Measurements from ENCODE around the gene ZKSCAN2.
A peak's percentile ranks its signal among the peaks of the same experiment; 100 is the strongest.

The ZKSCAN2 gene

DNA sequence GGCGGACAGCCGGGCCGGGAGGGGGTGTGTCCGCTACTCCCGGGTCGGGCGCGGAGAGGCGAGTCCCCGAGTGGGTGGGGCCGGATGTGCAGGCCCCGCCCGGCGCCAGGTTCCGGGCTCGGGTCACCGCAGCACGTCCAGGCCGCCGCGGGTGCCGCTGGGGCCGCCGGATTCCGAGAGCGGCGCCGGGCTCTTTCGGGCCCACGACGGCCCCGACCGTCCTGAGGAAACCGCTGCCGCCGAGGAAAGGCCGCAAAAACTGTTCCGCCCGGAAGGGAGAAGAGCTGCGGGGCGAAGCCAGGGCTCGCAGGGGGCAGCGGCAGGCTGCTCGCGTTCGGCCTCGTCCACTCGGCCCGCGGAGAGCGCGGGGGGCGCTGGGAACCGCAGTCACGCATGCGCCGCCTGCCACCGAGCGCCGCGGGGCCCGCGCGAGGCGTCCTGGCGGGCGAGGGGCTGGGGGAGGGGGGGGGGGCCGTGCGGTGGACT, at the start of gene ZKSCAN2:
Gene ZKSCAN2 (minus strand): TSS at position 376 of the 486 bp plus-strand sequence. CDS start 718 bp downstream, outside the sequence.
- DNase-seq (ENCODE audit: low read depth) = peak; percentile 89
- peak within 1 kb of the TSS; percentile 82 for H3K4me3 ChIP-seq (replicated peaks; ENCODE audit: low read depth, low read length)
- TF ChIP-seq, protein P1, sequence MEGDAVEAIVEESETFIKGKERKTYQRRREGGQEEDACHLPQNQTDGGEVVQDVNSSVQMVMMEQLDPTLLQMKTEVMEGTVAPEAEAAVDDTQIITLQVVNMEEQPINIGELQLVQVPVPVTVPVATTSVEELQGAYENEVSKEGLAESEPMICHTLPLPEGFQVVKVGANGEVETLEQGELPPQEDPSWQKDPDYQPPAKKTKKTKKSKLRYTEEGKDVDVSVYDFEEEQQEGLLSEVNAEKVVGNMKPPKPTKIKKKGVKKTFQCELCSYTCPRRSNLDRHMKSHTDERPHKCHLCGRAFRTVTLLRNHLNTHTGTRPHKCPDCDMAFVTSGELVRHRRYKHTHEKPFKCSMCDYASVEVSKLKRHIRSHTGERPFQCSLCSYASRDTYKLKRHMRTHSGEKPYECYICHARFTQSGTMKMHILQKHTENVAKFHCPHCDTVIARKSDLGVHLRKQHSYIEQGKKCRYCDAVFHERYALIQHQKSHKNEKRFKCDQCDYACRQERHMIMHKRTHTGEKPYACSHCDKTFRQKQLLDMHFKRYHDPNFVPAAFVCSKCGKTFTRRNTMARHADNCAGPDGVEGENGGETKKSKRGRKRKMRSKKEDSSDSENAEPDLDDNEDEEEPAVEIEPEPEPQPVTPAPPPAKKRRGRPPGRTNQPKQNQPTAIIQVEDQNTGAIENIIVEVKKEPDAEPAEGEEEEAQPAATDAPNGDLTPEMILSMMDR (IDR thresholded peaks at IDR 0.05; ENCODE audit: low read length, missing control alignments) = no peak

GRCh38 chr16:25299792-25300590, 42.3 kb upstream of the ZKSCAN2 start:
- H3K4me3 ChIP-seq (replicated peaks; ENCODE audit: low read depth, low read length) = no peak overlapping the region
- TF ChIP-seq, protein P1 (IDR thresholded peaks at IDR 0.05; ENCODE audit: low read length, missing control alignments) = no peak
- no peak for DNase-seq (ENCODE audit: low read depth)

DNA sequence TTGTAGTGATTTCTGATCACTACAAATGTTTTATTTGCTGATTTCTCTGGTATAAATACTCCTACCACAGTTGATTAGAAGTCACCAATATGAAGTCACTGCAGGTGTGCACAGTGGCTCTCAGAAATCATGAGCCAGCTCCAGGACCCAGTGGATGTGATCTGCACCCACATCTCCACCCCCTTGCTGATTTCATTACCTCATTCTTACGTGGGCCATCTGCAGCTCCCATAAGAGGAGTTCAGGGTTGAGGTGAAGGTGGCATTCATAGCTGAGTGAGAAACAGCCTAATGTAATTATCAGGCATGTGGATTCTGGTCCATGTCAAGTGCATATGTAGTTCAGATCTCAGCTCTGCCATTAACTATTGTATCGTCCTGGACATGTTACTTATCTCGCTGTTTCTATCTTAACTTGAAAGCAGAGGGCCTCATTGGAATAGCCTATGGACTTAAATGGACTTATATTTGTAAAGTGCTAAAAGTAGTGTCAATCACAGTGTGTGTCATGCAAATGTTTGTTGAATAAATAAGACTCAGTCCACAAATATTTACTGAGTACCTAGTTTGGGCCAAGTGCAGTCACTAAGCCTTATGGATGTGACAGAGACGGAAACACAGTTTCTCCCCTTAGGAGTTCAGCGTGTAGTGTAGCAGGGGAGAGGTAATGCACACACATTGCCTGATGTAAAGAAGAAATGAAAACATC, 40.7 kb upstream of the ZKSCAN2 start:
- no peak overlapping the region for H3K4me3 ChIP-seq (replicated peaks; ENCODE audit: low read depth, low read length)
- TF ChIP-seq, protein P1 (IDR thresholded peaks at IDR 0.05; ENCODE audit: low read length, missing control alignments) = no peak
- DNase-seq (ENCODE audit: low read depth) = no peak

DNA sequence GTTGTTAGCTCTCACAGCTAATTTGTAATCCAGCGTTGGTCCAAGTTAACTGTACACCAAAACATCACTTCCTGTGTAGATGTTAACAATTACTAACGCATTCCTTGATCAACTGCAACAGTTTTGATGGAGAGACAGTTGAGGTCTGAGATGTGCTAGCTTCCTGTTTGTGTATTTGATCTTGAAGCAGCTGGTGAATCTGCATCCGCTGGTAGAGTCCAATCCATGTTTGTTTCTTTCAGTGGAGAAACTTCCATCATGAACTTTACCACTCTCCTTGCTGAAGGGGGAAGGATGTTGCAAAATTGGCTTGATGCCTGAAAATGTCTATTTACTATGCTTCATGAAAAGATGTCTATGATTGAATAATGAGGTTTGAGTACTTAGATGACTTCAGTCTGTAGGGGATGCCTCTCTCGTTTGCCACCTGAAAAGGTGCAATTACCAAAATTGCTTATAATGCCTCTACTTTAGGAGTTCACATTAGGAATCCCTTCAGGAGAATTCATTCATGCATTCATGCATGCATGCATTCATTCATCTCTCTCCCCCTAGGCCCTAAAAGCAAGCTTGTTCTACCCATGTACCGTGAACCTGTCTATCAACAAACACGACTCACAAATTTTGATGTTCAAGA, 39.6 kb upstream of the ZKSCAN2 start:
- TF ChIP-seq, protein P1 (IDR thresholded peaks at IDR 0.05; ENCODE audit: low read length, missing control alignments) = no peak
- no peak for DNase-seq (ENCODE audit: low read depth)
- H3K4me3 ChIP-seq (replicated peaks; ENCODE audit: low read depth, low read length) = no peak overlapping the region

GRCh38 chr16:25291580-25291979, 33.9 kb upstream of the ZKSCAN2 start:
- no peak for DNase-seq (ENCODE audit: low read depth)
- TF ChIP-seq, protein P1 (IDR thresholded peaks at IDR 0.05; ENCODE audit: low read length, missing control alignments) = no peak

GRCh38 chr16:25289466-25289865, 31.8 kb upstream of the ZKSCAN2 start:
- DNase-seq (ENCODE audit: low read depth) = no peak
- TF ChIP-seq, protein P1 (IDR thresholded peaks at IDR 0.05; ENCODE audit: low read length, missing control alignments) = no peak
- H3K4me3 ChIP-seq (replicated peaks; ENCODE audit: low read depth, low read length) = no peak overlapping the region

More at GRCh38 chr16:25291580-25291979, 33.9 kb upstream of the ZKSCAN2 start:
- no peak overlapping the region for H3K4me3 ChIP-seq (replicated peaks; ENCODE audit: low read depth, low read length)

All from fibroblast of pulmonary artery (primary cell).